ENCODE measurements around the gene HIVEP2.

Gene HIVEP2

DNA sequence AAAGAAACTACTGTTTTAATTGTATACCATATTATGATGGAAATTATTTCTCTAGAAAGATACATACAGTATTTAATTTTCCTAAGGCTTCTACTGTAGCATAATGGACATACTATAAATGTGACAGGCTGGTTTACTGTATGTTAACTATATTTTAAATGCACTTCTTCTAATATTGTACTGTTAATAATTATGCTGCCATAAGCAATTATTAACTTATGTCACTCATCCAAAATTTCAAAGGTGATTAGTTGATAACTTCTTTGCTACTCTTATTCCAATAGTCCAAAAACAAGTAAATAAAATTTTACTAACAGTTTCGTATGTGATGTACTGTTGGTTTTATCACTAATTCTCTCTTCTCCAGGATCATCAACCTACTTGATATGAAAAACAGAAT, 28.1 kb downstream of the HIVEP2 start:
- H3K79me2 ChIP-seq (ENCODE audit: insufficient read depth, low read depth): 0 out of 2 replicates have a peak, but pooled peaks cover 4% of the 10 kb centered on the region
- TF ChIP-seq, protein P1, sequence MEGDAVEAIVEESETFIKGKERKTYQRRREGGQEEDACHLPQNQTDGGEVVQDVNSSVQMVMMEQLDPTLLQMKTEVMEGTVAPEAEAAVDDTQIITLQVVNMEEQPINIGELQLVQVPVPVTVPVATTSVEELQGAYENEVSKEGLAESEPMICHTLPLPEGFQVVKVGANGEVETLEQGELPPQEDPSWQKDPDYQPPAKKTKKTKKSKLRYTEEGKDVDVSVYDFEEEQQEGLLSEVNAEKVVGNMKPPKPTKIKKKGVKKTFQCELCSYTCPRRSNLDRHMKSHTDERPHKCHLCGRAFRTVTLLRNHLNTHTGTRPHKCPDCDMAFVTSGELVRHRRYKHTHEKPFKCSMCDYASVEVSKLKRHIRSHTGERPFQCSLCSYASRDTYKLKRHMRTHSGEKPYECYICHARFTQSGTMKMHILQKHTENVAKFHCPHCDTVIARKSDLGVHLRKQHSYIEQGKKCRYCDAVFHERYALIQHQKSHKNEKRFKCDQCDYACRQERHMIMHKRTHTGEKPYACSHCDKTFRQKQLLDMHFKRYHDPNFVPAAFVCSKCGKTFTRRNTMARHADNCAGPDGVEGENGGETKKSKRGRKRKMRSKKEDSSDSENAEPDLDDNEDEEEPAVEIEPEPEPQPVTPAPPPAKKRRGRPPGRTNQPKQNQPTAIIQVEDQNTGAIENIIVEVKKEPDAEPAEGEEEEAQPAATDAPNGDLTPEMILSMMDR (conservative IDR thresholded peaks at IDR 0.05; ENCODE audit: low read depth, low read length): no peak
- H3K27ac ChIP-seq: no peak overlapping the region
- H2AFZ ChIP-seq (ENCODE audit: low read depth): no peak overlapping the region
- H3K4me3 ChIP-seq (IDR thresholded peaks at IDR 0.05; ENCODE audit: insufficient read depth, low read depth, low read length): no peak overlapping the region
- no peaks in the 10 kb centered on the region for H4K20me1 ChIP-seq (ENCODE audit: insufficient read depth)
- no peaks in the 10 kb centered on the region for H3K27me3 ChIP-seq (ENCODE audit: insufficient read depth, low read depth)
- H3K4me1 ChIP-seq (ENCODE audit: low read depth, poor library complexity, severe bottlenecking): peaks cover 17% of the 10 kb centered on the region
- H3K36me3 ChIP-seq (ENCODE audit: insufficient read depth): no peaks in the 10 kb centered on the region
- H3K9ac ChIP-seq: no peak overlapping the region
- no peak overlapping the region for H3K4me2 ChIP-seq

DNA sequence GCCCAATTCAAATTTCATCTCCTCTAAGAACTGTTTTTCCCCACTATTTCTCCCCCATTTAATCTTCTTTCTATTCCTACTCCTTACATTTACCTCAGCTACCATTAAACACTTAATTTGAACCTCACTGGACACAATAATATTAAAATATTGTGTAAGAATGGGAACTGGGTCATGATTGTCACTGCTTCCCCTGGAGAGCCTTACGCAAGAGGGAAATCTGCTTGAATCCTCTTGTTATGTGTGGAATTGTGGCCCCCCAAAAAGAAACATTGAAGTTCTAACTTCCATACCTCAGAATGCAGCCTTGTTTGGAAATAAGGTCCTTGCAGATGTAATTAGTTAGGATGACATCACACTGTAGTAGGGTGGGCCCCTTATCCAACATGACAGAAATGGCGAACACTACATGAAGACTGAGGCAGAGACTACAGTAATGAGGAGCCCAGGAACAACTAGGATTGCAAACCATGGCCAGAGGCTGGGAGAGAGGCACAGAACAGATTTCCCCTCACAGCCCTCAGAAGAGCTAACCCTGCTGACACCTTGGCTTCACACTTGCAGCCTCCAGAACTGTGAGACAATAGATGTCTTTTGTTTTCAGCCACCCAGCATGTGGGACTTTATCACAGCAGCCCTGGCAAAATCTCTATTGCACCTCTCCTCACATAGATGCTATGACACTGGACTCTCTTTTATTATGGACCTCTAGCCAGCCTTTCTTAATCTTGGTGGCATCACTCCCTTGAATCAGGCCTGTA, 29.9 kb downstream of the HIVEP2 start:
- no peak overlapping the region for H3K4me3 ChIP-seq (IDR thresholded peaks at IDR 0.05; ENCODE audit: insufficient read depth, low read depth, low read length)
- no peaks in the 10 kb centered on the region for H3K27me3 ChIP-seq (ENCODE audit: insufficient read depth, low read depth)
- peaks cover 17% of the 10 kb centered on the region for H3K4me1 ChIP-seq (ENCODE audit: low read depth, poor library complexity, severe bottlenecking)
- H3K79me2 ChIP-seq (ENCODE audit: insufficient read depth, low read depth): 0 out of 2 replicates have a peak, but pooled peaks cover 4% of the 10 kb centered on the region
- TF ChIP-seq, protein P1 (conservative IDR thresholded peaks at IDR 0.05; ENCODE audit: low read depth, low read length): no peak
- H2AFZ ChIP-seq (ENCODE audit: low read depth): no peak overlapping the region
- no peak overlapping the region for H3K27ac ChIP-seq
- no peaks in the 10 kb centered on the region for H4K20me1 ChIP-seq (ENCODE audit: insufficient read depth)
- no peak overlapping the region for H3K4me2 ChIP-seq
- H3K9ac ChIP-seq: no peak overlapping the region
- H3K36me3 ChIP-seq (ENCODE audit: insufficient read depth): no peaks in the 10 kb centered on the region

DNA sequence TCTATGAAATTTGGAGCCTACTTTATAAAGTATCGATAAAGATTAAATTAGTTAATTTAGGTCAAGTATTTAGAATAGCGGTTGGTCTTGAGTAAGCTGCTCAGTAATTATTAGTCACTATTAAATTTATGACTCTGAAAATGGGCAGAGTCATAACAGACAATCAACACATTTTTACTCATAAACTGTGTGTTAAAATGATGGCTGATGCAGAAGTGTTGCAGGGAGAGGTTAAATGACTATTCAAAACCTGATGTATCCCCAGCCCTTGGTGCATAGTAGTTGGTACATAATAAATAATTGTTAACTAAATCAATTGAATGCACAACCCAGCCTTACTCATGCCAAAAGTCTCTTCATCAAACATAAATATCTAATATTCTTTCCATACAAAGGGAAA, 30.6 kb downstream of the HIVEP2 start:
- H3K79me2 ChIP-seq (ENCODE audit: insufficient read depth, low read depth): no peaks in the 10 kb centered on the region
- peaks cover 22% of the 10 kb centered on the region for H3K4me1 ChIP-seq (ENCODE audit: low read depth, poor library complexity, severe bottlenecking)
- TF ChIP-seq, protein P1 (conservative IDR thresholded peaks at IDR 0.05; ENCODE audit: low read depth, low read length): no peak

DNA sequence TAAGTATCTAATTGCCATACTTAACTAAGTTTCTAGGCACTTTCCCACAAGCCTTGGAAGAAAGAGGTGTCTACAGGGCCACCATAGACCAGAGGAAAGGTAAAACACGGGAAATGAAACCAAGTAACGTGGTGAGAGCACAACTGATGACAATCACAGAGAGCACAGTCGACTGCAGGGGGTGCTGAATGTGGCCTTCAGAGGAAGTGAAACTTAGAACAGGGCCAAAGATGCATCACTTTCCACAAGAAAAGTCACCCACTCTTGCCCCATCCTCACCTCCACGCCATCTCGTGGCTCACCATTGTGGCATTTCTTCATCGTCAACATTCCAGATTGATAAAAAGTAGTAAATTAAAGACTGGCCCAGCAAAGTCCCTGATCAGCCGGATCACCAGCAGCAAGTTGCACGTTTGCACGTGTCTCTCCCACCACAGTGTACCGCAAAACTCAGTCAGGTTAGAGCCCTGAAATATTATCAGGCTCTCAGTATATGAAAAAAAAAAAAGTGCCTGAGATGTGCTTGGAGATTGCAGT, 31.4 kb downstream of the HIVEP2 start:
- H3K36me3 ChIP-seq (ENCODE audit: insufficient read depth): no peaks in the 10 kb centered on the region
- no peaks in the 10 kb centered on the region for H3K27me3 ChIP-seq (ENCODE audit: insufficient read depth, low read depth)
- H3K27ac ChIP-seq: no peak overlapping the region
- H3K4me1 ChIP-seq (ENCODE audit: low read depth, poor library complexity, severe bottlenecking): peaks cover 22% of the 10 kb centered on the region
- H4K20me1 ChIP-seq (ENCODE audit: insufficient read depth): no peaks in the 10 kb centered on the region
- H3K9ac ChIP-seq: no peak overlapping the region
- TF ChIP-seq, protein P1 (conservative IDR thresholded peaks at IDR 0.05; ENCODE audit: low read depth, low read length): no peak
- H3K4me2 ChIP-seq: peak overlapping the region; percentile 29; the same call in 1 of the 2 replicates
- H3K79me2 ChIP-seq (ENCODE audit: insufficient read depth, low read depth): no peaks in the 10 kb centered on the region
- H3K4me3 ChIP-seq (IDR thresholded peaks at IDR 0.05; ENCODE audit: insufficient read depth, low read depth, low read length): no peak overlapping the region
- H2AFZ ChIP-seq (ENCODE audit: low read depth): no peak overlapping the region

More for the DNA sequence above, 30.6 kb downstream of the HIVEP2 start:
- Histone ChIP-seq H3K9ac (no peak overlapping the region), H3K27me3 (ENCODE audit: insufficient read depth, low read depth) (no peaks in the 10 kb centered on the region), H3K4me2 (no peak overlapping the region), H2AFZ (ENCODE audit: low read depth) (no peak overlapping the region), H3K27ac (no peak overlapping the region), H3K4me3 (IDR thresholded peaks at IDR 0.05; ENCODE audit: insufficient read depth, low read depth, low read length) (no peak overlapping the region), H3K36me3 (ENCODE audit: insufficient read depth) (no peaks in the 10 kb centered on the region), H4K20me1 (ENCODE audit: insufficient read depth) (no peaks in the 10 kb centered on the region)

Data from KMS-11 (cell line).